HG03280 (cell line): ENCODE results near the gene GPER1.
"Not testable (repeated sequence)": the region's sequence is repeated elsewhere in the genome, so short reads cannot be mapped to it uniquely, and the experiment has no call there.

Source experiments
- ATAC-seq: cut with Tn5 transposase; IDR thresholded peaks from one replicate; pipeline ENCODE4 v1.9.1; 2021; ENCODE audit warnings: mild to moderate bottlenecking, moderate library complexity; ENCODE audit not compliant: unreplicated experiment

GPER1 gene

GRCh38 chr7:1140476-1141104 lies 52.7 kb downstream of the GPER1 start:
- ATAC-seq, result no peak

DNA sequence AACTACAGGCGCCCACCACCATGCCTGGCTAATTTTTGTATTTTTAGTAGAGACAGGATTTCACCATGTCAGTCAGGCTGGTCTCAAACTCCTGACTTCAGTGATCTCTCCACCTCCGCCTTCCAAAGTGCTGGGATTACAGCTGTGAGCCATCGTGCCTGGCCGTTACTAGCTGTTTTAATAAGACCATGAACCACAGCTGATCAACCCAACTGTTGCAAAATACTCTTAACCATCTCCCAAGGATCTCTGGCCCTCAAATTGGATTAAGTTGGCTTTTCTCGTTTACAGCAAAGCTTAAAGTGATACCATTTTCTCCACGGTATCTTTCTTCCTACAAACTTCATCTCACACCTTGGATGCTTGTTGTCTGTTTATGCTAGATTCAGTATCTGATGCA lies 53.7 kb downstream of the GPER1 start:
- no peak for ATAC-seq

- ATAC-seq, result no peak
These were observed 54.2 kb downstream of the GPER1 start for GRCh38 chr7:1142051-1142635.

DNA sequence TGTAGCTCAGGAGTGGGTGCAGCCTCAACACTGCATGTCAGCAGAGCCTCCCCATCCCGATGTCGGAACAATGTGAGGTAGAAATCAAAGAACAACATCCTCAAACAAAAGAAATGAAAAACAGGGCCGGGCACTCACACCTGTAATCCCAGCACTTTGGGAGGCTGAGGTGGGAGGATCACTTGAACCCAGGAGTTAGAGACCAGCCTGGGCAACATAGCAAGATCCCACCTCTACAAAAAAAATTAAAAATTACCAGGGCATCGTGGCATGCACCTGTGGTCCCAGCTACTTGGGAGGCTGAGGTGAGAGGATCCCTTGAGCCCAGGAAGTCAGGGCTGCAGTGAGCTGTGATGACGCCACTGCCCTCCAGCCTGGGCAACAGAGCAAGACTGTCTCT lies 55.1 kb downstream of the GPER1 start:
- ATAC-seq, result not testable (repeated sequence)
